NCI-H226 (cell line): ENCODE data around the gene IGSF21.
A peak's percentile ranks its signal among the peaks of the same experiment; 100 is the strongest.

Experiments used
- DNase-seq: peaks from one replicate; pipeline ENCODE4 v3.0.0-alpha.2; 2015

Gene IGSF21

DNA sequence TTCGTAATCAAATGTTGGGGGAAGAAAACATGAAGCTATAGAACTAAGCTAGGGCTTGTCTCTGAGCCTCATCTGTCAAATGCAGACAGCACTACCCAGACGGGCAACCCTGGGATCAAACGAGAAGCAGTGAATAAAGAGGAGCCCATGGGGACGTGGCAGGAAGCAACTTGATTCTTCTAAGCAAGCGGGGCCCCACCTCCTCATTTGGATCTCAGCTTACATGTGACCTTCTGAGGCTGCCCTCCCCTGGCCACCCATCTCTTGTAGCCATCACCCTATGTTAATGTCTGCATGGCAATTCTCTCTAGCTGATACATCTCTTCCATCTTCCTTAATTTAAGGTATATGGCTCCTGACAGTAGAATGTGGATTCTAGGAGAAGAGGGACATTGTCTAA is 171.3 kb downstream of the IGSF21 start:
- DNase-seq = no peak

DNA sequence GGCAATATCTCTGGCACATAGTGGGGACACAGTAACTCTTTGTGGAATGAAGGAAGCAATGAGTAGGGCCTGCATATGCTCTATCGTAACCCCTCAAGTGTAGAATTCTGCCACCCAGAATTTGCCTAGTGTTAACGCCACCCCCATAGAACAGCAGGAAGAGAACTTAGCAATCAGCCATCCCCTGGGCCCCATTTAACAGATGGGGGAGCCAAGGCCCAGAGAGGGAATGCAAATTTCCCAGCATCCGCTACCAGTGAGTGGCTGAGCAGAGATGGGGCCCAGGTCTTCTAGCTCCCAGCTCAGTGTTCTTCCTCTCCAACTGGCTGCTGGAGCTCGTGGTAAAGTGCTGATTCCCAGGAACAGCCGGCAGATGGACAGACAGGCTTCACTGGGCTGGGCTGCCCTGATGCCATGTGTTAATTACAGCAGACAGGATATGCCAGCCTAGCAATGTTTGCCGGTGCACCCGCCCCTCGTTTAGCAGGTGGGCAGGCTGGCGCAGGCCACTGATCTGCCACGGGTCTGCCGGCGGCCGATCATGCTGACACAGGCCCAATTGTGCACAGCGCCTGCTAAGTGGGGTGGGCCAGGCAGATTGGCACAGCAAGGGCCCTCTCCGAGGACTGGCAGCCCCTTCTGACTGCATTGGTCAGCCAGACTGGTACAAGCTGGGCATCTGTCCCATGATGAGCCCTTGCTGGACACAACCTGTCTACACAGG is 171.9 kb downstream of the IGSF21 start:
- DNase-seq = no peak

DNA sequence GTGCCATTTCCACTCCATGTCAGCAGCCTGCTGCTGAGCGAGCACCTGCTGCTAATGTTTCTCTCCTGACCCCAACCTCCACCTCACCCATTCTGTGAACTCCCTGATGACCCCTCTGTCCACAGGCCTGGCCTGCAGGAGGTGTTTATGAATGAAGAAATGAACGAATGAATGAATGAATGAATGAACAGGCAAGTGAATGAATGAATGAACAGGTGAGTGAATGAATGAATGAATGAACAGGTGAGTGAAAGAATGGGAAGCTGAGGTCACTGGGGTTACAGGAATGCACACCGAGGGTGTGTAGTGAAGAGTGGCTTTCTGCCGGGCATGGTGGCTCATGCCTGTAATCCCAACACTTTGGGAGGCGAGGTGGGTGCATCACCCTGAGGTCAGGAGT is 173.4 kb downstream of the IGSF21 start:
- DNase-seq = no peak

DNA sequence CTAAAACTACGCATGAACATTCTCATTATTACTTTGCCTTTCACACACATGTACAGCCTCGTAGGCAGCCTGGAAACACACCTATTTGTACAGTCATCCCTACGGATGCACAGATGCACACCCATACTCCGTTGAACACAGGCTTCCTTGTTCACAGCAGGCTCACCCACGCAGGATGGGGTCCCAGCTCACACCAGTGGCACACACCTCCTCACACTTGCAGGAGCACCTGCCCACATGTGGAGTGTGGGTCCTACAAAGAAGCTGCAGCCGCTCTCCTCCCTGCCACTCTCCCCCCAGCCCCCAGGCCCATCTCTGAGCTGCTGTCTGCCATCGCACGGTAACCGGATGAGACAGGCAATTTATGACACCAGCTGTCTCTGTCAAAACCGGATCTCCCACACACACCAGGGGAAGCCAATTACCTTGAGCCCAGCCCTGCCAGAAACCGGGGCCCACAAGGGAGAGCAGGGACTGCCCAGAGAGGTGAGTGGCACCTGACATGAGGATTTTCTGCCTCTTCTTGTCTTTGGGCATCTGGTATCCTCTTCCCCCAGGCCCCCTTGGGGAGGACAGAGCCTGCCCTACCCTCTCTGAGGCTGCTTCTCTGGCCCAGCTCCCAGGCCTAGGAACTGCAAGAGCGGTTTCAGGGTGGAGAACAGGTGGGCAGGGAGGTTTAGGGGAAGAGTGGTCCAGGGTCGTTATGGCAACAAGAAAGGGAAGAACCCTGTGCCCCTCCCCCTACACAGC is 175.4 kb downstream of the IGSF21 start:
- no peak for DNase-seq

DNA sequence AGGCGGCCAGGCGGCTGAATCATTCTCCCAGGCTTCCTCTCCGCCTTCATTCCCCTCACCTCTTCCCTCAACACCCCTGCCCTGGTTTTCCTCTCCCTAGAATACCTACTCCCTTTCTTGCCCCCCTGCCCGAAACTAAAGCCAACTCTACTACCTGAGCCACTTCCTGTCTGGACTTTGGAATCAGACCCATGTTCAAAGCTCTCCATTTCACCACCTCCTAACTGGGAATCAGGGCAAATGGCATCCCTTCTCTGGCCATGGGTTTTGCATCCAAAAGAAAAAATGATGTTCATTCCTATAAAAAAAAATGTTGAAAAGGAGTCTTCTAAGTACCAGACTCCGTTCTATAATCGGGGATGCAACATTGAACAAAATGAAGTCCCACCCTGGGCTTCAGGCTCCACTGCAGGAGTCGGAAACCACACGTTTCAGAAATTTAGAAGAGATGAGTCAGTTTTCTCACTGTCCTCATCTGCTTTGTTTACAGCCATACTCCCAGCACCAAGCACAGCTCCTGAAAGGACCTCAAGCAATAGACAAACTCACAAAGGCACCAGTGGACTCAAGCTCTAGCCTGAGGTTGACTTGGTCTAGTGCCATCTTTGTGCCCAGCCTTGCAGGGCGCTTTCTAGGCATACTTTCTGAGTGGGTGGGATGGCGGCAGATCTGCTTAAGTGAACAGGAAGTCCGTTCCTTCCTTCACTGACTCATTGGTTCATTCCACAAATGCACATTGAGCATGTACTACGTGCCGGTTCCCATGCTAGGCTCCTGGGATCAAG is 176.2 kb downstream of the IGSF21 start:
- DNase-seq = no peak

DNA sequence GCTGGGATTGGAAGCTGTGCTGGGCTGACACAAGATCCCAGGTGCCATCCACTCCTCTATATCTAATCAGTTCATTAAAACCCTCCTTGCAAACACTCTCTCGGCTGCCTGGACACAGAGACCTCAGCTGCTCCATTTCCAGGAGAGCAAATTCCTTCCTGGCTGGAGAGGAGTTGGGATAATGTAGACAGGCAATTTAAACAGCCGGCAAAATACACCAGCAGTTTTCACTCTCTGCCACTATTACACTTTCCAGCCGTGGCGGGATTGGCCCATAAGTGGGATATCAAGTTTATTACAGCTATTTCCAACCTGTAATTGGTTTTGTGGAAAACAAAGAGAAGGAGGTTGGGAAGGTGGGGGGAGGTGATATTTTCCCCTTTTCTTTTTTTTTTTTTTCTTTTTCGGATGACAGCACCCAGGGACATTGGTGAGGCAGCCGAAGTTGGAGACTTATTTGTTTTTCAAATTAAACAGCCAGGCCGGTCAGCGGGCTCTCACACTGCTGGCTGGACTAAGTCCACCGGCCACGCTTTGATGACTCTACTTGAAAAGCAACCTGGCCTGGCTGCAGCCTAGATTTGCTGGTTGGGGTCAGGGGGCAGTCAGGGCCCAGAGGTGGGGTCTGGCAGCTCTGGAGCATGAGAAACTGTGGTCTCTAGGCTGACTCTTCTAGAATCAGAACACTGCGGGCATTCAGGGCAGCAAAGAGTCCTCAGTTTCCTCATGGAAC is 177.4 kb downstream of the IGSF21 start:
- no peak for DNase-seq

DNA sequence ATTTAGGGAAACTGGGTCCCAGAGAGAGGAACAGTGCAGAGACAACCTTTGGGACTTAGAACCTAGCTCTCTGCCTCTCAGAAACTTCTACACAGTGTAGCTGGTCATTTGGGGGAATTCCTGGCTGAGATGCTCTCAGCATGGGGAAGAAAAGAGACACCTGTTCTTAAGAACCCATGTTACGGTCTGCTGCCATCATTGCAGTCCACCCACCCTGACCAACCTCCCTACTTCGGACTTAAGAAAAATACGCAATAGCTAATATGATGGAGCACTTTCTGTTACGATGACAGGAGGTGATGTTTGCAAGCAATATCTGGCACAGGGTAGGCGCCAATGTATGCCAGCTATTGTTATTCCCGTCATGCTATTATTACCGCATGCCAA is 177.9 kb downstream of the IGSF21 start:
- no peak for DNase-seq

DNA sequence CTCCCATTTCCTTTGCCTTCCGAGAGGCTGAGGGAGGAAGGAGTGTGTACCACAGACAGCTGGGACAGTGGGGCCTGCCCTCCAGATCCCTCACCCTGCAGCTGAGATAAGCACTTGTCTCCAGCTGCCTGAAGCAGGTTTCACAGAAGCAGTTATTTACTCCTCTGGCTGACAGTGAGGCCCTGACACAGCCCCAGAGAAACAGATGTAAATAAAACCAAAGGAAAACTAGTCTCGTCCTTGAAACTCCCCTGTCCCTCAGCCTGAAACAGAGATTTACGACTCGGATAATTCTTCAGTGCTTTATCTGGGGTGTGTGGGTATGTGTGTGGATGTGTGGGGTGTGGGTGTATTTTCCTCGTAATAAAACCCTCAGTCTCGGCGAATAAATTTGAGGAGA is 181.1 kb downstream of the IGSF21 start:
- DNase-seq = no peak

DNA sequence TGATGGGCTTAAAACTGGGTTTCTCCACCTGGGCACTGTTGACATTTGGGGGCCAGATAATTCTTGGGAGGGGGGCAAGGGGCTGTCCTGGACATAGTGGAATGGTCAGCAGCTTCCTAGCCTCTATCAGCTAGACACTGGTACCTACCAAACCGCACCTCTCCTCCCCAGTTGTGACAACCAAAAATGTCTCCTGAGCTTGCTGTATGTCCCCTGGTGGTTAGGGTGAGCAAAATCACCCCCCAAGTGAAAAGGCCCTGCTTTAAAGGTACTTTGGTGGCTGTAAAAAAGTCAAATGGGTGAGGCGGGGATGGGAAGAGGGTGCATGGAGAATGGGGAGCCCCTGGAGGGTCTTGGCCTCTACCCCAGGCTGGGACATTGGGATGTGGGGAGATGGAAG is 182.0 kb downstream of the IGSF21 start:
- DNase-seq = no peak

DNA sequence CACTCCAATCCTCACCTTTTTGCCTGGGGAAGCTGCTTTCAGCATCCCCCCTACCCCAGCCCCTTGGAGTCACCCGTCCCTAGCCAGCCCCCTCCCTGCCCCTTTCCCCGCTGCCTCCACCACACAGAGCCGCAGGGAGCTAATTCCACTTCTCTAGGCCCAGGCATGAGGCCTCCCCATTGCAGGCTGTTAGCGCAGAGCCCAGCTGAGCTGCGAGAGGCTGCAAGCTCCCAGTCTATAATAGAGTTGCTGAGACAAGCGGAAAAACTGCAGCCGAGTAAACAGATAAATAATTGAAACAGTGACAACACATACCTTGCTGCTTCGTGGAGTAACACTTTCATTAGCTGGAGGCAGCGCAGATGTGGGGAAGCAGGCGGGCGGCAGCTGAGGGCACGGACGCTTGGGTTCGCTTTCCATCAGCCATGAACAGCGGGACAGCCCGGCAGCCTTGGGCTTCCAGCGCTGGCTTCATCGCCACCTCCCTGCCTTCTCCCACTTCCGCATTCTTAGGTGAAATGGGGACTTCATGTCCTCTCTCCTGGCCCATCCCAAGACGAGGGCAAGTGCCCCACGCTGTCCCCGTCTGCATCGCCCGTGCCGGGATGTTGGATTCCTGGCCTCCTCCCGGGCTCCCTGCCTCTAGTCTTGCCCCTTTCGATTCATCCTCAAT is 183.3 kb downstream of the IGSF21 start:
- no peak for DNase-seq

DNA sequence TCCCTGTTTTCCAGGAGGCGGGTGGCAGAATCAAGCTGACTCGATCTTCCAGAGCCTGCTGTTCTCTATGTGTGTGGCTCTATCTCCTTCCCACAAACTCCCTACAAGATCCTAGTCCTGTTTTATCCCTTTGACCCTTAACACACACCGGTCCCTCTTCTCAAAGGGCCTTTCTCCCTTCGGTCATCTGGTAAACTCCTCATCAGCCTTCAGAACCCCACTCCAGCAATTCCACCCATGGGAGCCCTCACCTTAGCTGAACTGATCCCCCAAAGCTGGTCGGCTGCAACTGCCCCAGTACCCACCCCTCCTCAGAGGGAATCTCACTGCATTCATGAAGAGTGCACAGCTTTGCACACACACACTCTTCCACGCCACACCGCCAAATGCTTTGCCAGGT is 184.9 kb downstream of the IGSF21 start:
- DNase-seq = no peak

DNA sequence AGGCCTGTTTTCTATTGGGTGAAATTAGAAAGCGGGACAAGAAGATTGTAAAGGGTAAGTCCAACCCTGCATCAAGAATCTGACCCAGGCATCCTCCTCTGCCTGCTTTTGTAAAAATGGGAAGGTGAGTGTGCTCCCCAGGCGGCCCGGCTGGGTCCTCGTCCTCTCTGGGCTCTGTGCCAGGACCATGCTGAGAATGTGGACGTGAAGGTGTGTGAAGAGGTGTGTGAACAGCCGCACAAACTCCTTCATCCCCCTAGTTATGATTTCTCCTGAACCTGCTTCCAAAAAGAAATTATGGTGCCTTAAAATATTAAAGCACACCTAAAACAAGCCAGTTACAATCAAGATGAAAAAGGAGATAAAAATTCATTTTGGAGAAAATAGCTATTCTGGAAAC is 185.7 kb downstream of the IGSF21 start:
- DNase-seq = no peak

DNA sequence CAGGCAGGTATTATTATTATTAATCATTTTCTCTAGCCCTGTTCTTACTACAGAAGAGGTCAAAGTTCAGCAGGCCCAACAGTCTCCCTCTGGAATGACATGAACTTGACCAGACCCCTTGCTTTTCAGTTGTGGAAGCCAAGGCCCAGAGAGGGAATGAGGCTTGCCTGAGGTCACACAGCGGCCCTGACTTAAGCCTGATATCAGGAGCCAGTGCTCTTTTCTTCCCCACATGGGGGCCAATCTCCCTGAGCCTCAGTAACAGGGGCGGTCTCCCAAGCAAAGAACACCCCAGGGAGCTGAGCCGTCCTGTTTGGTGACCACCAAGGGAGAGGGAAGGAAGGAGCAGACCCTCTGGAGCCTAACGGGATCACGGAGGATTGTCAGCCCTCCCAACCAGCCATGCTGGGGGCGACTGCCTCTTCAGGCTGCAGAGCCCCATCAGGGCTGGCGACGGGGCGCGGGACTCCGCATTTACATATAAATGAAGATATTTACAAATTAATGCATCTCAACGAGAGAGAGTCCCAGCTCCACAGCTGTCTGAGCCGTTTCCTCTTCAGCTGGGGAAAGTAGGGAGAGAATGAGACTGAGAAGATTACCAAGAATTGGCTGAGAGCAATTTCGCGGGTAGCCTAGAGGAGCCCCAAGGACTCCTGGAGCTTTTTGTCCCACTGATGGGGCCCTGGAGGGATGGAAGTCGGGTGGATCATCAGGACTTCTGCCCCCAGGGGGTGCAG is 187.0 kb downstream of the IGSF21 start:
- DNase-seq = no peak

DNA sequence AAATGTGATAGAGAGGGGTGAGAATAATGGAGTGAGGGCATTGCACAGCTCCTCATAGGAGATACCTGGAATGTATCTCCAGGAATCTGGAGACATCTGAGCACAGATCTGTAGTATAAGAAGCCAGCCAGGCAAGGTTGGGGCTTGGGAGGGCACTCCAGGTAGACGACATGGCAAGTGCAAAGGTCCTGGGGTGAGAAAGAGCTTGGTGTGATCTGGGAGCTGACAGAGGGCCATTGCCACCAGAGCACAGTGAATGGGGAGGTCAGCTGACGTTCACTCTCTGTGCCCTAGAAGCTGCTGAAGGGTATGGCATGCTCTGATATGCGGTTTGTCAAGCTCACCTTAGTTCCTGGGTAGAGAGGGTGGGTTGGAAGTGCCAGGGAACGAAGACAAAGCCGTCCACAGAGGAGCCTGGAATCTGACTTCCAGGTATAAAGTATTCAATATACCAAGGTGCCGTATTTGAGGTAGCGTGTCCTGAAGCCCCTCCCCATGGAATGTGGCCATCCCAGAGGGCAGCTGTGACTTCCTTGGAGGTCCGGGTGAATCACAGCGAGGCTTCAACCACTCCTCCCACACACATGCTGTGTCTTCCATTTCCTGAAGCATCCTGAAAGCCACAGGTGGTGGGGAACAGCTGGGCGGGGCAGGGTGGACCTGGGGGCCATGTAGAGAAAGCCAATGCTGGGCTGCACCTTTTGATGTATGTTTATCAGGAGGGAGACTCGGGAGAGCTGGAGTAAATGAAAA is 190.5 kb downstream of the IGSF21 start:
- no peak for DNase-seq

DNA sequence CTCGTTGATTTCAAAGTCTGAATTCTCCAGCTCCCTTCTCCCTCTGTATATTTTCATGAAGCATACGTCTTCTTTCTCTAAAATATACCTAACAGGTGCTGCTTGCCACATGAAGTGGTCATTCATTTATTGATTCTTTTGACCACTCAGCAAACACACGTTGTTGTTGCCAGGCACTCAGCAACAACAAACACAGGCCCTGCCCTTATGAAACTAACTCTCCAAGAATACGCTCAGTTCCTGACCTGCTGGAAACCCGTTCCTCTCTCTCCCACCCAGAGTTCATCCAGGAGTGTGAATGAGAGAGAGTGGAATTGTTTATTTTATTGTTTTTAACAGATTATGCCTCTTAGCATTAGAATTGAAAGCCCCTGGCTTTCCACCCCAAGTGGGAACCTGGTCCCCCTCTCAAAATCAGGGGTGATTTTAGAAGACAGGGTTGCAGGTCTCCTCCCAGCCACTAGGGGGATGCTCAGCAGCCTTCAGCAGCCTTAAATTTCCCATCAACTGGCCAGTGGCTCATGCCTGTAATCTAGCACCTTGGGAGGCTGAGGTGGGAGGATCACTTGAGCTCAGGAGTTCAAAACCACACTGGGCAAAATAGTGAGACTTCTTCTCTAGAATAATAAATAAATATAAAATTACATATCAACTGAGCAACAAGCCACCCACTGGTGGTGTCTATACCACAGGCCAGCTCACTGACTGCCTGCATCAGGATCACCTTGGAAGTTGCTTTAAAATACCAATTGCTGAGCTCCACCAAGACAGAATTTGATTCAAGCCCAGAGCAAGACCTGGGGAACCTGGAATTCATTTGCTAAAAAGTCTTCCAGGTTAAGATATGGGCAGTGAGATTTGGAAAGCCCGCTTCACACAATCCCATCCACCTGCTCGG is 192.1 kb downstream of the IGSF21 start:
- DNase-seq = no peak

DNA sequence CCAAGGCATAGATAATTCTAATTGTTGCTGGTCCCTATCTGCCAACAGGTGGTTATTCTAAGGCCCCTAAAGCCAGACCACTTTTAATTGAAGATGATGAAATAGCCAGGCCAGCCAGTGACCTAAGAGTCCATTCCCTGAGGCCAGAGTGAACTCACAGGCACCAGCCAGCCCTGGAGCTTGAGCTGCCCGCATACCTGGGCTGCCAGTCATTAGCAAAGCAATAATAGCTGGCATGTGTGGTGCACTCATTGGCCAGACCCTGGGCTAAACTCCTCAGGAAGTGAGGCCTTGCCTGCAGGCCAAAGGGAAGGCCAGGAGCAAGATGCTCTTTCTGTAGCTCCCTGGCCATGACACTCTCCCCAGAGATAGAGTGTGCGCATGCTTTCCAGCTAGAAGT is 192.8 kb downstream of the IGSF21 start:
- peak; percentile 7 for DNase-seq

DNA sequence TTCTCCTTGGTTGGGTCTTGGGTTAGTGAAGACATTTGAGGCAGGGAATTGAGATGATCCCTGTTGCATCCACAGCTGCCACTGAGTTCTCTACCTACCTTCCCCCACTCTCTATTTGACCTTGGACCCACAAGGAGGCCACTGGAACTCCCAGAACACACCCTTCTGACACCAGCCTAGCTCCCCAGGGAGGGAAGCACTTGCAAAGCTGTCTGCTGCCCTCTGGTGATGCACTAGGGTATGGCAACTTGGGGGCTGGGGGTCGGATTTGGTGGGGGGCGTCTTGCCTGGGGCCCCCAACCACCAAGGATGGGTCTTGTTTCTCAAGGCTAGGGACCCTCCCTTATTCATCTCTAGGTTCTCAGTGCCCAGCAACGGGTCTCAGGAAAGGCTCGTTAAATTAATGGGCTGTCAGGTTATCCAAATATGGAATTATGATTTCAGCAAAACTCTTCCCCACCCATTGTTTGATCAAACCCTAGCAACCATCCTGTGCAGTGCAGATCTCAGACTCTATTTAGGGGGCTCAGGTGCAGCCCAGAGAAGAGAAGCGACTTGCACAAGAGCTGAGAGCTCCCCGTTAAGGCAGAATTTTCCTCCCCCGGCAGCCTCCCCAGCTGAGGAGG is 195.3 kb downstream of the IGSF21 start:
- DNase-seq = no peak

DNA sequence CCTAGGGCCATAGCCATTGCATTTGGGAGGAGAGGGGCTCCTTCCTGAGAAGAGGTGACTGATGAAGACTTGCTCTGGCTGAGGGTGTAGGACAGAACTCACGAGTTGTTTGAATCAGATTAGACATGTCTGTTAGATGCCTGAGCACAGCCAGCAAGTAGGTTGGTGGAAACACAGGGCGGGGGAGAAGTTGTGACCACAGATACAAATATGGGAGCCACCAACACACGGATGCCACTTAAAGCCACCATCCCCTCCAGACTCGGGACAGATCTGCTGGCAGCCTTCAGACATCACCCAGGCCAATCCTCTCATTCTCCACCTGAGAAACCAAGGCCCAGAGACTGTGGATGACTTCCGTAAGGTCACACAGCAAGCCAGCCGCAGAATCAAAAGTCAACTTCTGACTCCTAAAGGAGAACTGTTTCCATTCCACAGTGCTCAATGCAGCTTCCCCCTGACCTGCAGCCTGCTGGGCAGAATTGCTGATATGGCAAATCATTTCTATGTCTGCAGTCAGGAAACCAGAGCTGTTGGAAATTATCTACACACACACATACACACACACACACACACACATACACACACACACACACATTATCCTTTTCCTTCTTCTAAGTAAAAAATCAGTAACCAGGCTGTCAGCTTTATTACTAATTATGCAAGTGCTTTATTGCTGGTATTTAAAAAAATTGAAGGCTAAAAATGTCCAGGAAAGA is 196.7 kb downstream of the IGSF21 start:
- no peak for DNase-seq
